Activated CD8-positive, alpha-beta memory T cell treated with anti-CD3 and anti-CD28 coated beads, Interleukin-2, amount 50 U/mL, for 48 hours (primary cell): Measurements from ENCODE around the gene LMTK2.

Source experiments
- DNase-seq: peaks from one replicate; pipeline ENCODE4 v3.0.0-alpha.2; 2020

LMTK2 gene

GRCh38 chr7:98106647-98107312 lies at the start of gene LMTK2:
Gene LMTK2, plus strand, starts transcription at chr7:98106862. Its CDS starts 316 bp downstream, at chr7:98107178.
- peak; percentile 100 for DNase-seq

- no peak for DNase-seq
Observed at GRCh38 chr7:98057157-98057556, 49.5 kb upstream of the LMTK2 start.

- DNase-seq: no peak
Observed at GRCh38 chr7:98058186-98058585, 48.5 kb upstream of the LMTK2 start.

GRCh38 chr7:98064233-98064632 lies 42.4 kb upstream of the LMTK2 start:
- no peak for DNase-seq

GRCh38 chr7:98066208-98066607 lies 40.5 kb upstream of the LMTK2 start:
- DNase-seq: no peak

- DNase-seq: no peak
Observed at GRCh38 chr7:98066934-98067507, 39.6 kb upstream of the LMTK2 start.

- DNase-seq: no peak
Observed at GRCh38 chr7:98073047-98073446, 33.6 kb upstream of the LMTK2 start.

GRCh38 chr7:98075801-98076200 lies 30.9 kb upstream of the LMTK2 start:
- DNase-seq: no peak

GRCh38 chr7:98077762-98078161 lies 28.9 kb upstream of the LMTK2 start:
- DNase-seq: no peak

GRCh38 chr7:98078197-98078870 lies 28.3 kb upstream of the LMTK2 start:
- DNase-seq: no peak

GRCh38 chr7:98079891-98080648 lies 26.6 kb upstream of the LMTK2 start:
- DNase-seq: no peak

GRCh38 chr7:98081319-98081718 lies 25.3 kb upstream of the LMTK2 start:
- no peak for DNase-seq

GRCh38 chr7:98084631-98085030 lies 22.0 kb upstream of the LMTK2 start:
- DNase-seq: peak; percentile 20

GRCh38 chr7:98085674-98086073 lies 21.0 kb upstream of the LMTK2 start:
- DNase-seq: no peak

- DNase-seq: no peak
Observed at GRCh38 chr7:98086281-98086718, 20.4 kb upstream of the LMTK2 start.

GRCh38 chr7:98088109-98088508 lies 18.6 kb upstream of the LMTK2 start:
- DNase-seq: no peak

- DNase-seq: no peak
Observed at GRCh38 chr7:98090116-98090515, 16.5 kb upstream of the LMTK2 start.

GRCh38 chr7:98091061-98091460 lies 15.6 kb upstream of the LMTK2 start:
- no peak for DNase-seq

- DNase-seq: no peak
Observed at GRCh38 chr7:98091523-98091922, 15.1 kb upstream of the LMTK2 start.

GRCh38 chr7:98097042-98097645 lies 9.5 kb upstream of the LMTK2 start:
- DNase-seq: no peak

GRCh38 chr7:98100088-98100487 lies 6.6 kb upstream of the LMTK2 start:
- DNase-seq: no peak

- DNase-seq: no peak
Observed at GRCh38 chr7:98102170-98102569, 4.5 kb upstream of the LMTK2 start.

GRCh38 chr7:98105942-98106544 lies 619 bp upstream of the LMTK2 start:
- DNase-seq: peak; percentile 54
